Breast epithelium (tissue), 3 donors: ENCODE measurements around the gene EFNA1.
"Not testable (repeated sequence)": the region's sequence is repeated elsewhere in the genome, so short reads cannot be mapped to it uniquely, and the experiment has no call there.

ENCODE experiments used
- POLR2A ChIP-seq: fragments of 450-650 bp; IDR thresholded peaks from one replicate; pipeline ENCODE4 v1.6.1; 2016; ENCODE audit warnings: antibody characterized with exemption, mild to moderate bottlenecking, moderate library complexity
- POLR2AphosphoS5 ChIP-seq, 3 donors: sonication (generic); formaldehyde crosslinking; IDR thresholded peaks; one replicate each; pipeline ENCODE4 v1.6.1; 2017; ENCODE audit warnings: antibody characterized with exemption in 3 of 3
- TF ChIP-seq, protein P1 (sequence below), 3 donors: fragments of 450-650 bp; IDR thresholded peaks; one replicate each; pipeline ENCODE4 v1.5.1; 2016 to 2017; ENCODE audit warnings: antibody characterized with exemption in 3 of 3, mild to moderate bottlenecking in 3 of 3, moderate library complexity in 3 of 3

DNA sequence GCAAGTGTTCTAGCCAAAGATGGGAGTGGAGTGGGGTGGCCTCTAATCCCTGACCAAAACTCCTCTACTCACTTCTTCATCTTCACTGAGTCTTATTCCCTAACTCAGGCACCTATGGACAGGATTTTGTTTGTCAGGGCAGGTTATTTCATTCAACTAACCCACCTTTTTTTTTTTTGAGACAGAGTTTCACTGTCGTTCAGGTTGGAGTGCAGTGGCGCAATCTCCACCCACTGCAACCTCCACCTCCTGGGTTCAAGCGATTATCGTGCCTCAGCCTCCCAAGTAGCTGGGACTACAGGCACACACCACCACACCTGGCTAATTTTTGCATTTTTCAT is 40.4 kb downstream of the EFNA1 start:
- TF ChIP-seq, protein P1, sequence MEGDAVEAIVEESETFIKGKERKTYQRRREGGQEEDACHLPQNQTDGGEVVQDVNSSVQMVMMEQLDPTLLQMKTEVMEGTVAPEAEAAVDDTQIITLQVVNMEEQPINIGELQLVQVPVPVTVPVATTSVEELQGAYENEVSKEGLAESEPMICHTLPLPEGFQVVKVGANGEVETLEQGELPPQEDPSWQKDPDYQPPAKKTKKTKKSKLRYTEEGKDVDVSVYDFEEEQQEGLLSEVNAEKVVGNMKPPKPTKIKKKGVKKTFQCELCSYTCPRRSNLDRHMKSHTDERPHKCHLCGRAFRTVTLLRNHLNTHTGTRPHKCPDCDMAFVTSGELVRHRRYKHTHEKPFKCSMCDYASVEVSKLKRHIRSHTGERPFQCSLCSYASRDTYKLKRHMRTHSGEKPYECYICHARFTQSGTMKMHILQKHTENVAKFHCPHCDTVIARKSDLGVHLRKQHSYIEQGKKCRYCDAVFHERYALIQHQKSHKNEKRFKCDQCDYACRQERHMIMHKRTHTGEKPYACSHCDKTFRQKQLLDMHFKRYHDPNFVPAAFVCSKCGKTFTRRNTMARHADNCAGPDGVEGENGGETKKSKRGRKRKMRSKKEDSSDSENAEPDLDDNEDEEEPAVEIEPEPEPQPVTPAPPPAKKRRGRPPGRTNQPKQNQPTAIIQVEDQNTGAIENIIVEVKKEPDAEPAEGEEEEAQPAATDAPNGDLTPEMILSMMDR (IDR thresholded peaks at IDR 0.05) = not testable (repeated sequence)
- not testable (repeated sequence) for TF ChIP-seq POLR2A; POLR2AphosphoS5 (IDR thresholded peaks at IDR 0.05)
